ENCODE results near the gene PTPN14.

DNA sequence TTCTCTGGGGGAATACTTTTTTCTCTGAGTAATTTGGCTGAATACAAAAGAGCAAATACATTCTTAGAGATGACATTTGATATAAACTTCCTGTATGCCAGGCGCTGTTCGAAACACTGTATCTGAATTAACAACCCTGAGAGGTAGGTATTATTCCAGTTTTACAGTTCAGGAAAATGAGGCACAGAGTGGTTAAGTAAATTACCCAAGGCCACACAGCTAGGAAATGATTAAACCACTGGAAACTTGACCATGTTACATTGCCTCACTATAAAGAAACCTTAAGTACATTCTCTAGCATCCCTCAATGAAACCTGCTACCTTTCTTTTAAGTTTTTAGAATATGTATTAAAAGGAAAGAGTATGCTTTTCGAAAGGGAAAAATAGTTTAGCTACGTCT is 215.8 kb downstream of the PTPN14 start:
- no peak for TF ChIP-seq CTCF (IDR thresholded peaks at IDR 0.05; ENCODE audit: insufficient read depth, low read length)
- no peak for TF ChIP-seq GABPA (IDR thresholded peaks at IDR 0.05; ENCODE audit: low read depth)
